ENCODE data around the gene NOC2L.

DNA sequence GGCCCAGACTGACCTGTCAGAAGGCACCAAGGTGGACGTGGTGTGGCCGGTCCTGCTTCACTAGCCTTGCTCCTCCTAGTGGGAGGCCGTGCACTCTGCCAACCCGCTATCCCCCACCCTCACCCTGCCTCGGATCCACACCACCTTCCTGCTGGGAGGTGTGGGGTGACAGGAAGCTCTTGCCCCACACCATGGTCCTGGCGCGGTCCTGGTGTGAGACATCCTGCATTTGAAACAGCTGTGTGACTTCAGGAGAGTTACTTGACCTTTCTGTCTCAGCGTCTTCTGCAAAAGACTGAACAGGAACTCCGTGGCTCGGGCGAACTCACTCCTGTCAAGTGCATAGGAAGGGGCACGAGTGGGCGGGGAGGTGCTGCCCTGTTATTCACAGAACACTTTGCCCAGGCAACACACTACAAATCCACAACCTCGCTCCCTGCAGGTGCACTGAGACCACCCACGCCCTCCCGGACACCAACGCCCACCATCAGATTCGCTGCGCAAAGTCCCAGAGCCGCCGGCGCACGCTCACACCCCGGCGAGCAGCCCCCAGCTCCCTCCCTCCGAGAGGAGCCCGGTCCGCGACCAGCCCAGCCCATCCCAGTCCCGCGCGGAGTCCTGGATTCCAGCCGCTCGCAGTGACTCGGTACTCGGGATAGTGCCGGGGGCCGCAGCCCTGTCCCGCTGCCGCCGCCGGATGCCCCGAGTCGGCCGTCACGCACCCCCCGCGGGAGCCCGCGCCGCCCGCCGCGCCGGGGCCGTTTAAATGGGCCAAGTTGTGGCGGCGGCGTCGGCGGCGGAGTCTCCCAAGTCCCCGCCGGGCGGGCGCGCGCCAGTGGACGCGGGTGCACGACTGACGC is 35.7 kb downstream of the NOC2L start, which contains the start of gene SAMD11:
- TF ChIP-seq, protein P1, sequence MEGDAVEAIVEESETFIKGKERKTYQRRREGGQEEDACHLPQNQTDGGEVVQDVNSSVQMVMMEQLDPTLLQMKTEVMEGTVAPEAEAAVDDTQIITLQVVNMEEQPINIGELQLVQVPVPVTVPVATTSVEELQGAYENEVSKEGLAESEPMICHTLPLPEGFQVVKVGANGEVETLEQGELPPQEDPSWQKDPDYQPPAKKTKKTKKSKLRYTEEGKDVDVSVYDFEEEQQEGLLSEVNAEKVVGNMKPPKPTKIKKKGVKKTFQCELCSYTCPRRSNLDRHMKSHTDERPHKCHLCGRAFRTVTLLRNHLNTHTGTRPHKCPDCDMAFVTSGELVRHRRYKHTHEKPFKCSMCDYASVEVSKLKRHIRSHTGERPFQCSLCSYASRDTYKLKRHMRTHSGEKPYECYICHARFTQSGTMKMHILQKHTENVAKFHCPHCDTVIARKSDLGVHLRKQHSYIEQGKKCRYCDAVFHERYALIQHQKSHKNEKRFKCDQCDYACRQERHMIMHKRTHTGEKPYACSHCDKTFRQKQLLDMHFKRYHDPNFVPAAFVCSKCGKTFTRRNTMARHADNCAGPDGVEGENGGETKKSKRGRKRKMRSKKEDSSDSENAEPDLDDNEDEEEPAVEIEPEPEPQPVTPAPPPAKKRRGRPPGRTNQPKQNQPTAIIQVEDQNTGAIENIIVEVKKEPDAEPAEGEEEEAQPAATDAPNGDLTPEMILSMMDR (IDR thresholded peaks at IDR 0.05) = no peak; the same call in 2 of the 3 replicates
- TF ChIP-seq MYC (IDR thresholded peaks at IDR 0.05; ENCODE audit: borderline replicate concordance, low read length) (no peak), CBX2 (IDR thresholded peaks at IDR 0.05; ENCODE audit: borderline replicate concordance, low read depth) (no peak), KDM1A (IDR thresholded peaks at IDR 0.05; ENCODE audit: low read depth) (no peak), ELK1 (IDR thresholded peaks at IDR 0.05; ENCODE audit: low read depth, low read length) (no peak), POLR2A (IDR thresholded peaks at IDR 0.05; ENCODE audit: low read length) (peak; percentile 46), CHD2 (IDR thresholded peaks at IDR 0.05; ENCODE audit: low read length, partially characterized antibody) (no peak), EP300 (IDR thresholded peaks at IDR 0.05) (no peak)
- TF ChIP-seq, protein P2, sequence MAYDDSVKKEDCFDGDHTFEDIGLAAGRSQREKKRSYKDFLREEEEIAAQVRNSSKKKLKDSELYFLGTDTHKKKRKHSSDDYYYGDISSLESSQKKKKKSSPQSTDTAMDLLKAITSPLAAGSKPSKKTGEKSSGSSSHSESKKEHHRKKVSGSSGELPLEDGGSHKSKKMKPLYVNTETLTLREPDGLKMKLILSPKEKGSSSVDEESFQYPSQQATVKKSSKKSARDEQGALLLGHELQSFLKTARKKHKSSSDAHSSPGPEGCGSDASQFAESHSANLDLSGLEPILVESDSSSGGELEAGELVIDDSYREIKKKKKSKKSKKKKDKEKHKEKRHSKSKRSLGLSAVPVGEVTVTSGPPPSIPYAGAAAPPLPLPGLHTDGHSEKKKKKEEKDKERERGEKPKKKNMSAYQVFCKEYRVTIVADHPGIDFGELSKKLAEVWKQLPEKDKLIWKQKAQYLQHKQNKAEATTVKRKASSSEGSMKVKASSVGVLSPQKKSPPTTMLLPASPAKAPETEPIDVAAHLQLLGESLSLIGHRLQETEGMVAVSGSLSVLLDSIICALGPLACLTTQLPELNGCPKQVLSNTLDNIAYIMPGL (CRISPR knock-in tag; IDR thresholded peaks at IDR 0.05; ENCODE audit: borderline replicate concordance) = no peak
- TF ChIP-seq, protein P3, sequence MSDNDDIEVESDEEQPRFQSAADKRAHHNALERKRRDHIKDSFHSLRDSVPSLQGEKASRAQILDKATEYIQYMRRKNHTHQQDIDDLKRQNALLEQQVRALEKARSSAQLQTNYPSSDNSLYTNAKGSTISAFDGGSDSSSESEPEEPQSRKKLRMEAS (IDR thresholded peaks at IDR 0.05) = peak; percentile 22; the same call in 1 of the 2 replicates
- TF ChIP-seq, protein P4, sequence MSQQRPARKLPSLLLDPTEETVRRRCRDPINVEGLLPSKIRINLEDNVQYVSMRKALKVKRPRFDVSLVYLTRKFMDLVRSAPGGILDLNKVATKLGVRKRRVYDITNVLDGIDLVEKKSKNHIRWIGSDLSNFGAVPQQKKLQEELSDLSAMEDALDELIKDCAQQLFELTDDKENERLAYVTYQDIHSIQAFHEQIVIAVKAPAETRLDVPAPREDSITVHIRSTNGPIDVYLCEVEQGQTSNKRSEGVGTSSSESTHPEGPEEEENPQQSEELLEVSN (IDR thresholded peaks at IDR 0.05; ENCODE audit: borderline replicate concordance, low read depth) = no peak
- TF ChIP-seq, protein P5, sequence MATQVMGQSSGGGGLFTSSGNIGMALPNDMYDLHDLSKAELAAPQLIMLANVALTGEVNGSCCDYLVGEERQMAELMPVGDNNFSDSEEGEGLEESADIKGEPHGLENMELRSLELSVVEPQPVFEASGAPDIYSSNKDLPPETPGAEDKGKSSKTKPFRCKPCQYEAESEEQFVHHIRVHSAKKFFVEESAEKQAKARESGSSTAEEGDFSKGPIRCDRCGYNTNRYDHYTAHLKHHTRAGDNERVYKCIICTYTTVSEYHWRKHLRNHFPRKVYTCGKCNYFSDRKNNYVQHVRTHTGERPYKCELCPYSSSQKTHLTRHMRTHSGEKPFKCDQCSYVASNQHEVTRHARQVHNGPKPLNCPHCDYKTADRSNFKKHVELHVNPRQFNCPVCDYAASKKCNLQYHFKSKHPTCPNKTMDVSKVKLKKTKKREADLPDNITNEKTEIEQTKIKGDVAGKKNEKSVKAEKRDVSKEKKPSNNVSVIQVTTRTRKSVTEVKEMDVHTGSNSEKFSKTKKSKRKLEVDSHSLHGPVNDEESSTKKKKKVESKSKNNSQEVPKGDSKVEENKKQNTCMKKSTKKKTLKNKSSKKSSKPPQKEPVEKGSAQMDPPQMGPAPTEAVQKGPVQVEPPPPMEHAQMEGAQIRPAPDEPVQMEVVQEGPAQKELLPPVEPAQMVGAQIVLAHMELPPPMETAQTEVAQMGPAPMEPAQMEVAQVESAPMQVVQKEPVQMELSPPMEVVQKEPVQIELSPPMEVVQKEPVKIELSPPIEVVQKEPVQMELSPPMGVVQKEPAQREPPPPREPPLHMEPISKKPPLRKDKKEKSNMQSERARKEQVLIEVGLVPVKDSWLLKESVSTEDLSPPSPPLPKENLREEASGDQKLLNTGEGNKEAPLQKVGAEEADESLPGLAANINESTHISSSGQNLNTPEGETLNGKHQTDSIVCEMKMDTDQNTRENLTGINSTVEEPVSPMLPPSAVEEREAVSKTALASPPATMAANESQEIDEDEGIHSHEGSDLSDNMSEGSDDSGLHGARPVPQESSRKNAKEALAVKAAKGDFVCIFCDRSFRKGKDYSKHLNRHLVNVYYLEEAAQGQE (IDR thresholded peaks at IDR 0.05) = no peak

All from A549 (cell line).